Neuronal stem cell (in vitro differentiated cells): Measurements from ENCODE around the gene DUSP18.

Experiments used
- DNase-seq: peaks from one replicate; pipeline ENCODE4 v3.0.0-alpha.2; 2013; ENCODE audit warnings: low spot score
- H2AFZ ChIP-seq: one replicate; pipeline ENCODE4 v1.6.1; 2013; ENCODE audit warnings: mild to moderate bottlenecking, low read length, inconsistent platforms
- H2AK5ac ChIP-seq: 2 replicates; pipeline ENCODE4 v1.6.1; 2013; ENCODE audit warnings: low read depth, mild to moderate bottlenecking, inconsistent platforms, low read length, moderate library complexity, mixed read lengths
- H2BK120ac ChIP-seq: 2 replicates; pipeline ENCODE4 v1.6.1; 2013; ENCODE audit warnings: low read depth, mild to moderate bottlenecking, inconsistent platforms, low read length, moderate library complexity, mixed read lengths
- H2BK12ac ChIP-seq: one replicate; pipeline ENCODE4 v1.6.1; 2013; ENCODE audit warnings: low read length, inconsistent platforms
- H2BK15ac ChIP-seq: 2 replicates; pipeline ENCODE4 v1.6.1; 2013; ENCODE audit warnings: mild to moderate bottlenecking, low read length, inconsistent platforms, mixed read lengths
- H2BK5ac ChIP-seq: one replicate; pipeline ENCODE4 v1.6.1; 2013; ENCODE audit warnings: inconsistent platforms, mild to moderate bottlenecking, low read length, moderate library complexity
- H3K14ac ChIP-seq: one replicate; pipeline ENCODE4 v1.6.1; 2013; ENCODE audit warnings: low read length, inconsistent platforms
- H3K18ac ChIP-seq: 2 replicates; pipeline ENCODE4 v1.6.1; 2013; ENCODE audit warnings: low read length, inconsistent platforms
- H3K23ac ChIP-seq: 2 replicates; pipeline ENCODE4 v1.6.1; 2013; ENCODE audit warnings: low read depth, mild to moderate bottlenecking, mixed read lengths, low read length, inconsistent platforms; ENCODE audit not compliant: poor library complexity
- H3K27ac ChIP-seq: replicated peaks from 3 replicates; pipeline ENCODE4 v1.5.1; 2013; ENCODE audit warnings: low read length, inconsistent platforms
- H3K27me3 ChIP-seq, 3 experiments: 2 replicates each; pipeline ENCODE4 v1.6.1; 2013; ENCODE audit warnings: low read length in 3 of 3, mild to moderate bottlenecking in 2 of 3, inconsistent platforms in 1 of 3, low read depth in 1 of 3, mixed read lengths in 1 of 3, moderate library complexity in 1 of 3; ENCODE audit not compliant: control insufficient read depth in 3 of 3, insufficient read depth in 3 of 3
- H3K36me3 ChIP-seq, 2 donors: replicated peaks in 1 of 2; 2 replicates each; pipeline ENCODE4 v1.6.1; 2013; ENCODE audit warnings: low read length in 2 of 2; ENCODE audit not compliant: control insufficient read depth in 2 of 2, insufficient read depth in 2 of 2
- H3K4ac ChIP-seq: 2 replicates; pipeline ENCODE4 v1.6.1; 2013; ENCODE audit warnings: inconsistent platforms, mild to moderate bottlenecking, low read length, moderate library complexity
- H3K4me1 ChIP-seq, 2 donors: 1 replicate in 1 of 2; 2 replicates in 1 of 2; pipeline ENCODE4 v1.6.1; 2013; ENCODE audit warnings: low read length in 2 of 2, low read depth in 1 of 2; ENCODE audit not compliant: control insufficient read depth in 2 of 2, insufficient read depth in 1 of 2
- H3K4me2 ChIP-seq: one replicate; pipeline ENCODE4 v1.6.1; 2013; ENCODE audit warnings: mild to moderate bottlenecking, low read length, inconsistent platforms; ENCODE audit not compliant: insufficient read depth, poor library complexity, severe bottlenecking
- H3K4me3 ChIP-seq, 2 donors: 2 replicates each; pipeline ENCODE4 v1.5.1; 2013; ENCODE audit warnings: low read length in 2 of 2, mild to moderate bottlenecking in 2 of 2, inconsistent platforms in 1 of 2, moderate library complexity in 1 of 2
- H3K79me1 ChIP-seq: one replicate; pipeline ENCODE4 v1.6.1; 2013; ENCODE audit warnings: low read depth, mild to moderate bottlenecking, inconsistent platforms, low read length, moderate library complexity
- H3K9ac ChIP-seq: one replicate; pipeline ENCODE4 v1.6.1; 2013; ENCODE audit warnings: mild to moderate bottlenecking, low read depth, low read length, inconsistent platforms; ENCODE audit not compliant: poor library complexity
- H3K9me3 ChIP-seq, 2 donors: replicated peaks in 1 of 2; 2 replicates each; pipeline versions ENCODE3 to v1.6.1; 2013; ENCODE audit warnings: low read length in 2 of 2, mild to moderate bottlenecking in 2 of 2, inconsistent platforms in 1 of 2, low read depth in 1 of 2, mixed read lengths in 1 of 2, moderate library complexity in 1 of 2; ENCODE audit not compliant: control insufficient read depth in 2 of 2, insufficient read depth in 1 of 2
- H4K8ac ChIP-seq: one replicate; pipeline ENCODE4 v1.6.1; 2013; ENCODE audit warnings: low read depth, mild to moderate bottlenecking, inconsistent platforms, low read length, moderate library complexity
- H4K91ac ChIP-seq: one replicate; pipeline ENCODE4 v1.6.1; 2013; ENCODE audit warnings: low read length, low read depth, mild to moderate bottlenecking, inconsistent platforms; ENCODE audit not compliant: poor library complexity
- WGBS, 2 donors: extraction: QIAGEN DNeasy Blood & Tissue Kit; methylation state at CpG; one replicate each; pipeline ENCODE4 v1.1.7; 2013; ENCODE audit warnings: missing lambda C conversion rate in 2 of 2, mixed read lengths in 1 of 2; ENCODE audit not compliant: insufficient read length in 2 of 2, insufficient replicate concordance in 1 of 2; ENCODE audit errors: extremely low coverage in 2 of 2; 5-methylcytosine and 5-hydroxymethylcytosine counted together

The DUSP18 gene

DNA sequence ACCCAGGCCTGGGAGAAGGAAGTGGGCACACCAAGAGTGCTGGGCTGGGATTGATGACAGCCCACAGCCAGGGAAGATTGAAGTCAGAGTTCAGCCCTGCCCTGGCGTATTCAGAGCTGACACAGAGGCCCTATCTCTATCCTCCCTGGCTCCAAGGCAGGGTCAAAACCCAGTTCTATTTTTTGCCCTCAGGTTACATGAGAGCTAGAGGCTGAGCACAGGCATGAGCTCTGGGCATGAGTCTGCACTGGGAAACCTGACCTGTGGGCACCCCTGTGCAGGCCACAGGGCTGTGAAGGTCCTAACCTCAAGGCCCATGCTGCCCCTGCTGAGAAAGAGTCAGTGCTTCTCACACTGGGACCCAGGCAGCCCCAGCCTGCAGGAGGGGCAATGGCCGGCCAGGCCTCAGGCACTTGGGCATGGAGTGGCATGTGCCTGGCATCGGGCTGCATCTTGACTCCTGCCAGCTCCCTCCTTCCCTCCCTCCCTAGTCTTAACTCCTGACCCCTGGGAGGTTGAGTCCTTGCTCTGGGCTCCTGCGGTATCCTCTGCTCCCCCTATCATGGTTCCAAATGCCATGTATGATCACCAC lies 26.7 kb downstream of the DUSP18 start:
- Histone ChIP-seq H3K9ac (no peak overlapping the region), H3K79me1 (peaks cover 9% of the 10 kb centered on the region), H2BK12ac (no peak overlapping the region), H4K91ac (no peak overlapping the region), H2BK5ac (no peak overlapping the region), H3K14ac (peak overlapping the region; percentile 21), H3K18ac (no peak overlapping the region), H3K9me3 (no peaks in the 10 kb centered on the region), H2AFZ (no peak overlapping the region), H3K27ac (no peak overlapping the region), H3K4me1 (peaks cover 7 to 8% of the 10 kb centered on the region in 2 donors), H3K36me3 (no peaks in the 10 kb centered on the region), H3K27me3 (peaks cover 0 to 2% (median 0%) of the 10 kb centered on the region in 3 experiments), H3K4me3 (peak overlapping the region in 1 of 2 donors; percentile 34), H3K4ac (no peak overlapping the region), H2BK120ac (no peak overlapping the region), H2BK15ac (no peak overlapping the region), H2AK5ac (peak overlapping the region; percentile 24), H3K23ac (no peak overlapping the region), H4K8ac (no peak overlapping the region), H3K4me2 (no peak overlapping the region)
- no CpG with 5 or more reads among the region's 4 CpGs for WGBS, 2 donors
- no peak for DNase-seq

- no peak overlapping the region for H4K91ac ChIP-seq
- peaks cover 9% of the 10 kb centered on the region for H3K79me1 ChIP-seq
- no peak overlapping the region for H2BK120ac ChIP-seq
- H3K27me3 ChIP-seq: peaks cover 0 to 2% (median 0%) of the 10 kb centered on the region in 3 experiments
- H3K9ac ChIP-seq: no peak overlapping the region
- no peak overlapping the region for H2AK5ac ChIP-seq
- peak overlapping the region; percentile 21 for H3K14ac ChIP-seq
- H3K36me3 ChIP-seq: no peaks in the 10 kb centered on the region
- H2BK15ac ChIP-seq: no peak overlapping the region
- H3K9me3 ChIP-seq: no peaks in the 10 kb centered on the region
- H3K4me2 ChIP-seq: no peak overlapping the region
- peak overlapping the region; percentile 17 for H3K18ac ChIP-seq
- no peak overlapping the region for H3K4ac ChIP-seq
- no peak overlapping the region for H4K8ac ChIP-seq
- H3K4me3 ChIP-seq: no peak overlapping the region
- H3K4me1 ChIP-seq: peaks cover 8 to 11% of the 10 kb centered on the region in 2 donors
- H3K23ac ChIP-seq: no peak overlapping the region
- H2BK12ac ChIP-seq: no peak overlapping the region
- H3K27ac ChIP-seq: no peak overlapping the region
- H2AFZ ChIP-seq: no peak overlapping the region
- no CpG with 5 or more reads among the region's 4 CpGs for WGBS, 2 donors
- no peak overlapping the region for H2BK5ac ChIP-seq
- DNase-seq: no peak
Measured at GRCh38 chr22:30640361-30640760, 27.3 kb downstream of the DUSP18 start.

DNA sequence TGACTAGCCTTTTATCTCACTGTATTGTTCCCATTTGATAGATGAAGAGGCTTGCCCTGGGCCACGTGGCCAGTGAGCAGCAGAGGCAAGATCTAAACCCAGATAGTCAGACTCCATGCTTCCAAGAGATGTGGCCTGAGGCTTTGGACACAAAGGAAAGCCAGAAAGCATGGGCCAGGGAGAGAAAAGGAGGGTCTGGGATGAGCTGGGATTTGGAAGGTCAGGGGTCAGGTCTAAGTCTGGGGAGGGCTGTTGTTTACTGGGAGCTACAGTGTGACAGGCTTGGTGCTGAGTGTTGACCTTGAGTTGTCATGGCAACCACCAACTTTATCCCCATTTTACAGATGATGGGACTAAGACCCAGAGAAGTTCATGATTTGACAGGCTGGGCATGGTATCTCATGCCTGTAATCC lies 30.0 kb downstream of the DUSP18 start:
- H2BK5ac ChIP-seq: no peak overlapping the region
- no peak overlapping the region for H4K8ac ChIP-seq
- H3K27me3 ChIP-seq: peaks cover 0 to 4% (median 0%) of the 10 kb centered on the region in 3 experiments
- H3K9ac ChIP-seq: no peak overlapping the region
- DNase-seq: no peak
- no peak overlapping the region for H3K4me3 ChIP-seq
- H2AFZ ChIP-seq: no peak overlapping the region
- peaks cover 9% of the 10 kb centered on the region for H3K79me1 ChIP-seq
- no peak overlapping the region for H2BK12ac ChIP-seq
- H3K27ac ChIP-seq: no peak overlapping the region
- H3K23ac ChIP-seq: no peak overlapping the region
- no peak overlapping the region for H4K91ac ChIP-seq
- H3K4me1 ChIP-seq: peaks cover 17 to 19% of the 10 kb centered on the region in 2 donors
- no peak overlapping the region for H2AK5ac ChIP-seq
- no peak overlapping the region for H3K4me2 ChIP-seq
- H3K14ac ChIP-seq: no peak overlapping the region
- H2BK15ac ChIP-seq: no peak overlapping the region
- no peak overlapping the region for H3K4ac ChIP-seq
- H2BK120ac ChIP-seq: no peak overlapping the region
- no peaks in the 10 kb centered on the region for H3K36me3 ChIP-seq
- WGBS, 2 donors: no CpG with 5 or more reads among the region's 1 CpG
- no peak overlapping the region for H3K18ac ChIP-seq
- no peaks in the 10 kb centered on the region for H3K9me3 ChIP-seq

- peak overlapping the region; percentile 93 for H3K23ac ChIP-seq
- peak overlapping the region; percentile 77 for H2AK5ac ChIP-seq
- no peak overlapping the region for H3K27ac ChIP-seq
- H4K8ac ChIP-seq: peak overlapping the region; percentile 65
- no CpG with 5 or more reads among the region's 45 CpGs for WGBS, 2 donors
- DNase-seq: no peak
- H3K14ac ChIP-seq: peak overlapping the region; percentile 56
- no peaks in the 10 kb centered on the region for H3K36me3 ChIP-seq
- H3K9ac ChIP-seq: peak overlapping the region; percentile 92
- H2AFZ ChIP-seq: peak overlapping the region; percentile 95
- H3K4me2 ChIP-seq: peak overlapping the region; percentile 80
- H3K79me1 ChIP-seq: peaks cover 9% of the 10 kb centered on the region
- H3K4me3 ChIP-seq: peak overlapping the region; percentile 59 to 89
- peak overlapping the region; percentile 10 for H2BK15ac ChIP-seq
- peak overlapping the region; percentile 100 for H3K18ac ChIP-seq
- peaks cover 17 to 19% of the 10 kb centered on the region in 2 donors for H3K4me1 ChIP-seq
- H2BK5ac ChIP-seq: peak overlapping the region; percentile 62
- H2BK12ac ChIP-seq: peak overlapping the region; percentile 84
- no peaks in the 10 kb centered on the region for H3K9me3 ChIP-seq
- no peak overlapping the region for H2BK120ac ChIP-seq
- peaks cover 0 to 4% (median 0%) of the 10 kb centered on the region in 3 experiments for H3K27me3 ChIP-seq
- no peak overlapping the region for H3K4ac ChIP-seq
- H4K91ac ChIP-seq: no peak overlapping the region
Measured at GRCh38 chr22:30636226-30637077, 31.2 kb downstream of the DUSP18 start.
